ENCODE results near the gene OGT.
A peak's percentile ranks its signal among the peaks of the same experiment; 100 is the strongest.
"Not testable (repeated sequence)": the region's sequence is repeated elsewhere in the genome, so short reads cannot be mapped to it uniquely, and the experiment has no call there.

Gene OGT

DNA sequence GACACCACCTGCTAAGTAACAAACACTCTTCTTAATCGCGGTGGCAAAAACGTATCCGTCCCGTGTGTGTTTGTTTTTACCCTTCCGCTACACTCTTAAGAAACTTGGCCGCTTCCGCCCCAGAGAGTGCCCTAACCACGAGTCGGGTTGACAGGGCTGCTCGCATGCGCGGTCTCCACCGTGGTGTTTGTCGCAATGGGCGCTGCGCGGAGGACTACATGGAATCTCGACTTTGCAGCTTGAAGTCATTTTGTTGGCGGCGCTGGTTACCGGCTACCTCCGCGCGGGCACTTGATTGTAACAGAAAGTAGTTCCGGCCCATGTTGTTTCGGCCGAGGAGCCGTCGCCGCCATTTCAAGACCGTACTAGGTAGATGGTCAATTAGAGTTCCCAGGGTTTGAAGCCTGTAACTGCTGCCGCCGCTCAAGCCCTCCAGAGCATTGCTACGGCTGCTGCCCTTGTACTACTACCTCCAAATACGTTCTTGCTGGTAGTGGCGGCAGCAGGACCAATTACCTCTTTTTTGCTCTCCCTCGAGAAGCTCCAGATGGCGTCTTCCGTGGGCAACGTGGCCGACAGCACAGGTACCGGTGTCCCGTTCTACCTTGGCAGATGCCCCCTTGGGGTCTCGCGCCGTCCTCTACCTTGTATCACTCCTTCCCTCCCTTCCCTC lies at the start of gene OGT:
TSS of gene OGT (plus strand) at position 352 of the 673 bp plus-strand sequence. CDS start at position 548, 196 bp downstream.
- DNase-seq, result peak; percentile 99

DNA sequence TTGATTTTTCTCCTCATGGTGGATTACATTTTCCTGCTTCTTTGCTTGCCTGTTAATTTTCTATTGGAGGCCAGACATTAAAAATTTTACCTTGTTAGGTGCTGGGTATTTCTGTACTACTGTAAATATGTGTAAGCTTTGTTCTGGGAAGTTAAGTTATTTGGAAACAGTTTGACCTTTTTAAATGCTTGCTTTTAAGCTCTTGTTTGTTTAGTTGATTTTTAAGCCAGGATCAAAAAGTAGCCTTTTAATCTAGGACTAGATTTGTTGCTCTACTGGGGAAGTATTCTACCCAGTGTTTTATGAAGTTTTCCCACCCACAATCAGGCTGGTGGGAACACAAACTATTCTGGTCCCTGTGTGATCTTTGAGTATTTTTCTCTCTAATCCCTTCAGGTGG lies 45.1 kb upstream of the OGT start:
- no peak for DNase-seq

DNA sequence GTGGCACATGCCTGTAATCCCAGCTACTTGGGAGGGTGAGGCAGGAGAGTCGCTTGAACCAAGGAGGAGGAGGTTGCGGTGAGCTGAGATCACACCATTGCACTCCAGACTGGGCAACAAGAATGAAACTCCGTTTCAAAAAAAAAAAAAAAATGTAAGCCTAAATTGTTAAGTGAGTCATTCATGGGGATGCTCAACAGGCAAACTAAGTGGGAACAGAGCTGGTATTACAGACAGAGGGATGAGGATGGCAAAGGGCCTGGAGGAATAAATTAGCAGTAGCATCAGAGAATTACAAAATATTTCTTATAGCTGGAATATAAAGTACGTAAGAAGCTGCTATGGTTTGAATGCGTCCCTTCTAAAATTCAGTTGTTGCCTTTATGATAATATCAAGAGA lies 43.4 kb upstream of the OGT start:
- no peak for DNase-seq

DNA sequence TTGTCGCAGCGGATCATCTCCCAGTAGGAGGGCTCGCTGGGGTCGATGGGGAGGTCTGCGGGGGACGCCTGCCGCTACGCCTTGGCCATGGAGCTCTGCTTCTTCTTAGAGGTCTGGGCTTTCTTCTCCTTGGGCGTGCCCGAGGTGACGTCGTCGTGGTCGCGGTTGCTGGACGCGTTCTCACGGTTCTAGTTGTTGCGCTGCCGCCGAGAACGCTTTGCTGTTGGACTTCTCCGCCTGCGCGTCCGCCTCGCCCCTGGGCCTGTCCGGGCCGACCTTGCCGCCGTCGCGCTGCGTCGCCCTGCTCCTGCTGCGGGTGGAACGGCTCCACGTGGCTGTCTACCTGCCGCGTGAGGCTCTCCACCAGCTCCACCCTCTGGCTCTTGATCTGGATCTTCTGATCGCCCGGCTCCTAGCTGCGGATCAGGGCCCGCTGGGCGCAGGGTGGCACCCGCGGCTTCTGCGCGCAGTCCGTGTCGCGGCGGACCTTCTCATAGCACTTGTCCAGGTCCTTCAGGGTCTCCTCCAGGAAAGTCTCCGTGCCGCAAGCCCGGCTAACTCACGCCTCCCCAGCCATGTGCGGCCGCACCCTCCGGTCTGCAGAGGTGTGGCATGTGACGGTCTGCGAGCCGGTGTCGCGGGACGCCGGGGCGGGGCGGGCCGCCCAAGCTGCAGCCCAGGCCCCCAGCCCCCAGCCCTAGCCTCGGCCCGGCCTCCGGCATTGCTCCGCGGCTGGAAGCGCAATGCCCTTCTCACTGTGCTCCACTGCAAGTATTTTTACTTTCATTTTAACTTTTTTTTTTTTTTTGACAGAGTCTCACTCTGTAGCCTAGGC lies 40.5 kb upstream of the OGT start:
- peak; percentile 78 for DNase-seq

DNA sequence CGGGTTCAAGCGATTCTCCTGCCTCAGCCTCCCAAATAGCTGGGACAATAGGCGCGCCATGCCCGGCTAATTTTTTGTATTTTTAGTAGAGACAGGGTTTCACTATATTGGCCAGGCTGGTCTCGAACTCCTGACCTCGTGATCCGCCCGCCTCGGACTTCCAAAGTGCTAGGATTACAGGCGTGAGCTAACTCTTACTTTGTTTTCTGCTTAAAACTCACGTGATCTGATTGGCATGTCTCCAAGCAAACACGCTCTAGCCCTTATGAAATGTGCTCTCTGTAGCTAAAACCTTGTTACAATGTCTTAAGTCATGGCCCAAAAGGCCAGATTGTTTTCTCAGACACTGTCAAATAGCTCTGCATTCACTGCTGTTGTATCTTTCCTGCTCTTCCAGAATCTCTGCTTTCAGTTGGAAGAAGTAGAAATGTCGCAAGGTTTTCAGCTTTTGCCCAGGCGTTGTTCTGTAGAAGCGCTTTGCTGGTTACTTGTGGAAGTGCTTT lies 39.7 kb upstream of the OGT start:
- DNase-seq, result peak; percentile 22

DNA sequence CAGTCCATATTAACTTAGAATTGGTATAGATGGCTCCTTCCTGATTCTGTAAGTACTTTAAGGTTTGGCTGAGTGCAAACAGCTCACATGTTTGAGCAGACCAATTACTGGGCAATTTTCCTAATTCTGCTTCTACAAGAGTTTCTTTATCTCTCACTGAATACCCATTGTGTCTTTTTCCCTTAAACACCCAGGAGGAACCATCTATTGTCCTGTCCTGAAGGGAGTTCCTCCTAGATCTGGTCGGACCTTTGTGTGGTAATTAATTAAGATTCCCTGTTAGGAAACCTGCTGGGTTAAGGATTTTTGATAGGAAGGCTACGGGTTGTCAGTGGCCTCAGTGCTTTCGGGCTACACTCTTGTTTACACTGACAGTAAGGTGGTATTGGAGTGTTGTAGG lies 36.9 kb upstream of the OGT start:
- DNase-seq, result not testable (repeated sequence)

DNA sequence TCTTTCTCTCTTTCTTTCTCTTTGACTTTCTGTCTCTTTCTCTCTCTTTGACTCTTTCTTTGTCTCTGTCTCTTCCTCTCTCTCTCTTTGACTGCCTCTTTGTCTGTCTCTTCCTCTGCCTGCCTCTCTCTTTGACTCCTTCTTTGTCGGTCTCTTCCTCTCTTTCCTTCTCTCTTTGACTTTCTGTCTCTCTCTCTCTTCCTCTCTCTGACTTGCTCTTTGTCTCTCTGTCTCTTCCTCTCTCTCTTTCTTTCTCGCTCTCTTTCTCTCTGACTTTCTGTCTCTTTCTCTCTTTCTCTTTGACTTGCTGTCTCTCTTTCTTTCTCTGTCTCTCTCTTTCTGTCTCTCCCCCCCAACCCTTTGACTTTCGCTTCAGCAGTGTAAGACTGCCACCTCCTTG lies 36.4 kb upstream of the OGT start:
- DNase-seq, result no peak

DNA sequence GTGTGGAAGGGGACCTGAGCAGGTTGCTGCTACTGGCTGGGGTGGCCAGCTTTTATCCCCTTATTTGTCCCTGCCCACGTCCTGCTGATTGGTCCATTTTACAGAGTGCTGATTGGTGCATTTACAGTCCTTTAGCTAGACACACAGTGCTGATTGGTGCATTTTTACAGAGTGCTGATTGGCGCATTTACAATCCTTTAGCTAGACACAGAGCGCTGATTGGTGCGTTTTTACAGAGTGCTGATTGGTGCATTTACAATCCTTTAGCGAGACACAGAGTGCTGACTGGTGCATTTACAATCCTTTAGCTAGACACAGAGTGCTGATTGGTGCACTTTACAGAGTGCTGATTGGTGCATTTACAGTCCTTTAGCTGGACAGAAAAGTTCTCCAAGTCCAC lies 30.8 kb upstream of the OGT start:
- not testable (repeated sequence) for DNase-seq

DNA sequence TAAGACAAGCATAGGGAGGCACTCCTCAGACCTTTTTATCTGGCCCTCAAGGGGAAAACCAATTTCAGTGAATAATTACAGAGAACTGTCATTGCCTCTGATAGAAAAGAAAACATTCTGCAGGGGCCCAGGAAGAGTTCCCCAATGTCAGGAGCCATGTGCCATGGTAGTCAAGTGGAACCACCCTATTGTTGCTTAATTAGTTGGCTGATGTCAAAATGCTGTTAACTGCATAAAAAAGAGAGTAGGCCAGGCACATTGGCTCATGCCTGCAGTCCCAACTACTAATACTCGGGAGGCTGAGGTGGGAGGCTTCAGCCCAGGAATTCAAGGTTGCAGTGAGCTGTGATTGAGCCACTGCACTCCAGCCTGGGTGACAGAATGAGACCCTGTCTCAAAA lies 28.6 kb upstream of the OGT start:
- no peak for DNase-seq

DNA sequence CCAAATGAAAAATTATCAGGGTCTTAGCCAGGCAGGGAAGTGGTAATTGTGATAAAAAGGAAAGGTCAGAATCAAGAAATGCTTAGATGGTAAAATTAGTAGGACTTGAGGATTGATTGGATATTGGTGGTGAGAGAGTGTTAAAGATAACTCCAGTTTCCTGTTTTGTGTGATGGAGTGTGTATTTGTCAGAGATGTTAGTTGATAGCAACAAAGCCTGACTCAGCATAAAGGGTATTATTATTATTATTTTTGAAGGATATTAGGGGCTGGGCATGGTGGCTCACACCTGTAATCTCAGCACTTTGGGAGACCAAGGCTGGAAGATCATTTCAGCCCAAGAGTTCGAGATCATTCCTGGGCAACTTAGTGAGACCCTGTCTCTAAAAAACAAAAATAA lies 23.6 kb upstream of the OGT start:
- no peak for DNase-seq

DNA sequence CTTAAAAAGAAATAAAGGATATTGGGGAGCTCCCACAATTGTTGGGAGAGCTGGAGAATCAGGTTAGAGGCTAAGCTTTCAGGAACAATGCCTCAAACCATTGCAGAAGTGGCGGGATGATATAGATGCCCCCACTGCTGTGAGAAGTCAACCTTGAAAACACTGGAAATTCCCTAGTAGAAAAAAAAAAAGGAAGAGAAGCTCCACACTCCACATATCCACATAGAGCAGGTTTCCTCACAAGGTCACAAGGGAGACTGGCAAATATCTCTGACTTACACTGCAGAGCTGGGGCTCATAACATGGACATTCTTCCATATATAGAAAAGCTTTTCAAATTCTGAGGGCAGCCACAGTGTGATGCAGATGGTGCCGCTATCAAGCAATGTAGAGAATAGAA lies 22.7 kb upstream of the OGT start:
- DNase-seq, result peak; percentile 27

DNA sequence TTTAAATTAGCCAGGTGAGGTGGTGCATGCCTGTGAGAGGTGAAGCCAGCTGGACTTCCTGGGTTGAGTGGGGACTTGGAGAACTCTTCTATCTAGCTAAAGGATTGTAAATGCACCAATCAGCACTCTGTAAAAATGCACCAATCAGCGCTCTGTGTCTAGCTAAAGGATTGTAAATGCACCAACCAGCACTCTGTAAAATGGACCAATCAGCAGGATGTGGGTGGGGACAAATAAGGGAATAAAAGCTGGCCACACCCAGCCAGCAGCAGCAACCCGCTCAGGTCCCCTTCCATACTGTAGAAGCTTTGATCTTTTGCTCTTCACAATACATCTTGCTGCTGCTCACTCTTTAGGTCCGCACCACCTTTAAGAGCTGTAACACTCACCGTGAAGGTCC lies 19.2 kb upstream of the OGT start:
- not testable (repeated sequence) for DNase-seq

DNA sequence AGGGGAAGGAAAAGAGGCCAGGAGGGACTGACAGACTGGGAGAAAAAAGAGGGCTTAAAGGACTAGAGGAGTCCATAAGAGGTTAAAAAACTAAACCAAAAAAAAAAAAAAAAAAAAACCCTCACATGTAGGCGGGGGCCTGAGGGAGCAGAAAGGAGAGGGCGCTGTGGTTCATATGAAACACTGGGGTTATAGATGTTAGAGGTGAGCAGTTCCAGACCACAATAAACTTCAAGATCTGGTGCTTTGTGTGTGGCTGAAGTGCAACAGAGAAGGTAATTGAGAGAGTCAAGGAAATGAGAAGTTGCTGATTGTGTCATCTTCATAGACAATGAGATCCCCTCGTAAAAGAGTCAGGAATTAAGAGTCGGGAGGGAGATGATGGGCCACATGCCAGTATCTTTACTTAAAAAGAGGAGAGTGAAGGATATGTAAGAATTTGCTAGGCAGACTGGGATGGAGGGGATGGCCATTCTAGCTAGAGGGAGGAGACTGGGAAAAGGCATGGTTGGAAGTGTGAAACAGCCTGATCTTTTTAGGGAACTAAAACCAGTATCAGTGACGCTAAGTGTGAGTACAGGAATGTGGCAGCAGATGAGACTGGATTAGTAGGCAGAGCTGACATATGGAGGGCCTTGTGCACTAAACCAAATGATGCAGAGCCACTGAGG lies 18.4 kb upstream of the OGT start:
- no peak for DNase-seq

DNA sequence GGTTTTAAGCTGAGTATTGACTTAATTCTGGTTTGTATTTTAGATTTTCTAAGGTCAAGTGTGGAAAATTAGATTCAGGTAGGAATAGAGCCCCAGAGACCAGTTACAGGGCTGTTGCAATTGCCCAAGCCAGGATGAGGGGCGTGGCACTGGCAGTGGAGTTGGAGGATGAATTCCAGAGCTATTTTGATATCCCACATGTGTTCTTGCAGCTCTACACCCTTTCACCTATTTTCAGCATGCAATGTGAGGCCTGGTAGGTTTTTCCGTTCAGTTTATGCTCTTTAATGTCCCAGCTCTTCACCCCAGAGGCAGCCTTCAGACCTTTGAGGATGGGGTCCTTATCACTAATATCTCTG lies 17.9 kb upstream of the OGT start:
- no peak for DNase-seq

DNA sequence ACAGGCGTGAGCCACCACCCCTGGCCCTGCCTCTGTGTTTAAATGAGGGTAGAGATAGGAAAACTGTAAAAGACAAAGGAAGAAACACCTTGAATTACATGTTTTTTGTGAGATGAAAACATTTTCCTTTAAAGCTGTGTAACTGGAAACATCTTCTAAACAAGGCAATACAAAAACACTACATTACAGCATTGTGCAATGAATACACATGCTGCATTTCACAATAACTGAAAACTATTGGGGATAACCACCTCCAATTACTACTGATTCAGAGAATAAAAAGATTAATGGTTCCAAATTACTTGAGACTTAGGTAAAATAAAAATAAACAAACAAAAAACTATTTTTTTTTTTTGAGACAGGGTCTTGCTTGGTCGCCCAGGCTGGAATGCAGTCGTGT lies 7.6 kb upstream of the OGT start:
- DNase-seq, result no peak

DNA sequence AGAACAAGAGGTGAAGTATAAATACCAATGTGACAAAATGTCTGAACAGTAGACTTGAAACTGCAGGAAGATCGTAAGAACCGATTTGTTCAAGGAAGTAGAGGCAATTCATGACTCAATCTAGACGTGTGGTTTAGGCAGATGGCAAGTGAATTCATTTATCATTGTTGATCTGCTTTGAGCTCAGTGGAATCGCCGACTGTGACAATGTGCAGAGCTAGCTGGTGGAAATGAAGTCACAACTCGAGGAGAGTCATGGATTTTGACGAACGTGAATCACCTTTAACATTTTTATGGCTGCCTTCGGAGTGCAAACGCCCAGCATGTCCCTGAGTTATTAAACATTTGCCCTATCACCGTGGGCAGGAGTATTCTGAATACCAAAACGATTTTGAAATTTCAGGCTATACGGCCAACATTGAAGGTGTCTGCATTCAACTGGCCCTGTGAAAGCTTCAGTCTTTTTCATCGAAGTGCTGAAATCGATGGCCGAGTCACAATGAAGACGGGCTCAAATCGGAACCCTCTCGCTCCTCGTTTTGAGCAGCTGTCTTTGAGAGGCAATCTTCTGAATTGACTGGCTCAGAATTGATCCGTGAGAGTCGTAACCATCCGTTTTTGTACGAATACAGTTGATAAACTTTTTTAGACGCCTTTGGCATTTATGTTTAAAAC lies 689 bp upstream of the OGT start:
- peak; percentile 62 for DNase-seq

DNA sequence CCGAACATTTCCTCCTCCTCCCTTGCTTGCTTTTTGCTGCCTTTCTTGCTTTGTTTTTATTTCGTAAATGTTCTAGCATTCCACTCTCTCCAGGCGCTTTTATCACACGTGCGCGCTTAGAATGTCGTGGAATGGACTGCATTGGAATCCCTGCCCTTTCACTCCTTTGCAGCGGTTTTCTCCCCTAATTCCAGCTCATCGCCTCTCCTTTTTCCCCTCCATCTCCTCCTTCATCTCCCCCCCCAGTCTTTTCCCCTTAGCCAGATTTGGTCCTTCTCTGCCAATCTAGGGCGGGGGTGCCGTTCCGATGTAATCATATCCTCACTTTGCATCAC lies 579 bp downstream of the OGT start:
- DNase-seq, result no peak

DNA sequence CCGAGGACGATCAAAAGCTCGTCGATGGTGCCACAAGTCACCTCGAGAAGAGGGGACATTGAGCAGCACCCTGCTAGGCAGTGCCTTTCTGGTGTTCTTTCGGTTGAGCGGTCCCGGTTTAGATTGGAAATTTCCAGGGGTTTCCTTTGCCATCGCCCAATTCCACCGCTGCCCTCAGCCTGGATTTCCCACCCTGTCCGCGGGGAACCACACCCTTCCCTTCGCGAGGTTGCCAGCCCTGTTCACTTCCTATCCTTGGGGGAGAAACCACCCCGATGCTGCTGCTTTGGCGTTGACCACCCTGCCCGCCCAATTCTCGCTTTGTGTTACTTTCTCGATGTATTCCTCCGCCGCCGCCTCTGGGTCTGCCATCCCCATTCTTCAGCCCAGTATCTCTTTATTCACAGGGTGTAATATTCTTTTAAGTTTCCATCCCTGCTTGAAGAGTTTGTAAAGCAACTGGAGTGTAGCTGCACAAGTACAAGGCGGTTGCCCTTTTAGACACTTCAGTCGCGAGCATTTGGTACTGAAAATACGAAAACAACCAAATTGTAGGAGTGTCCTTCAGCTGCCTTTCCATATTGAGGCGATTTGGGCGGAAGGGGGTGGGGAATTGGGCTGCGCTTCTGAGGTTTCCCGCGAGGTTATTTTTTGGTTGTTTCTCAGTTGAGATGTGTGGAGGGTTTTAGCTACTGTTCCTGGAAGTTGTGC lies 1.1 kb downstream of the OGT start:
- DNase-seq, result peak; percentile 65

DNA sequence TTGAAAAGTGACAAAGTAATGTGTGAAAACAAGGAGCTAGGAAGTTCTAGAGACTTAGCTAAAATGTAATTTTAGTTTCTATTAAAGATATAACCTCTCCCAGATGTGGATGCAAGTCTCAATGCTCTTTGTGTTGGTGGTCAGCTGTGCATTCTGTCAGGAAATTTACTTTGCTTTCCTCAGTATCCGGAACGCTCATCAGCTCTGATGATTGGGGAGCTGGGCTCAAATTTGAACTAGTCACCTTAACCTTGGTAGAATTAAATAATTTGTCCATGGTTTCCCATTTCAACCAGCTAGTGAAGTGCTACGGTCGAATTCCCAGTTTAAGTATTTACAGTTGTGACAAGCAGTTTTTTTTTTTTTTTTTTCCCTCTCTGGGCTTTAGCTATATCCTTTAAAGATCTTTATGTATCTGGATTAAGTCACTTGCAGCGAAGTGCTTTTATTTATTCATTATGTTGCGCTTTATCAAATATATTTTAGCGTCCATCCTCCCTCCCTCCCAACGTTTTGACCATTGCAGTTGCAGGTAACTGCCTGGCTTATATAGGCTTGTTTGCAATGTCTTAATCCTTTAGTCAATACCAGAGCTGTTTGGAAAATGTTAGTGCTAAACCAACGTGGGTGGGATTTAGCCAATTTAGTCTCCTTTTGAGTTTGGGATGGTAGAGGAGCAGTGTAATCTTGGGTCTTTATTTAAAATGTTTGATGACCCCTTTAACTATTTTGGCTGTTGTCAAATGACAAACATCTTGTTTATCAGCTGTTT lies 2.1 kb downstream of the OGT start:
- peak; percentile 35 for DNase-seq

DNA sequence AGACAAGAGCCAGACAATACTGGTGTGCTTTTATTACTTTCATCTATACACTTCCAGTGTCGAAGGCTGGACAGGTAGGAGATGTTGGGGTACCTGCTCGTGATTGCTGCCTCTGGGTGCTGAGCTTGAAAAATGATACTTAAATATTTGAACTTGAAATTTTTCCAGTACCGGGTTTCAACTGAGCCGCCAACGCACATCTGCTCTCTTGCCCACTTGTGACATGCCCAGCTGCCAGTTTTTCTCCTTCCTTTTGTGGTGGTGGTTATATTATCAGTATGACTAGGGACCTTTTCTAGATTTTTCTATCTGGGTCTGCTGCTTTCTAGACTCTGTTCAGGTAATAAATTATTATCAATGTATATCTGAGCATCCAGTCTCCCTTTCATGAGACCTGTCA lies 3.4 kb downstream of the OGT start:
- DNase-seq, result no peak

DNA sequence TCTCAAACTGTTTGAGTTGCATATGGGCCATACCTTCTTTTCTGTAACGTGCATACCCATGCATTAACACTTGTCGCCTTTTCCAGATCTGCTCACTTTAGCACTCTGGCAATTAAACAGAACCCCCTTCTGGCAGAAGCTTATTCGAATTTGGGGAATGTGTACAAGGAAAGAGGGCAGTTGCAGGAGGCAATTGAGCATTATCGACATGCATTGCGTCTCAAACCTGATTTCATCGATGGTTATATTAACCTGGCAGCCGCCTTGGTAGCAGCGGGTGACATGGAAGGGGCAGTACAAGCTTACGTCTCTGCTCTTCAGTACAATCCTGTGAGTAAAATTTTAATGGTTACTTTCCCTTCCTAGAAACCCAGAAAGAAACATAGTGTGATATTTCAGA lies 4.8 kb downstream of the OGT start:
- no peak for DNase-seq

DNA sequence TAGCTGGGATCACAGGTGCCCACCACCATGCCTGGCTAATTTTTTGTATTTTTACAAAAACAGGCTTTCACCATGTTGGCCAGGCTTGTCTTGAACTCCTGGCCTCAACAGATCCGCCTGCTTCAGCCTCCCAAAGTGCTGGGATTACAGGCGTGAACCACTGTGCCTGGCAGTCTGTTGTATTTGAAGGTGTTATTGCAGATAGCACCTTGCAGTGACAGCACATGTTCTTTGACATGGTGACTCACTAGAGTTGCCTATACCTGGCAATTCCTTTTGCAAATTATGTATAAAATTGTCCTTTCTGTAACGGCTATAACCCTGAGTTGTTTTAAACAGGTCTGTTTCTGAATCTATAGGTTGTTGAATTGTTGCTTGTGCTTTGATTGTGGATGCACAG lies 7.9 kb downstream of the OGT start:
- peak; percentile 11 for DNase-seq

Data from DMS53 (cell line).